Measurements from ENCODE around the gene KCNQ5.

KCNQ5 gene

DNA sequence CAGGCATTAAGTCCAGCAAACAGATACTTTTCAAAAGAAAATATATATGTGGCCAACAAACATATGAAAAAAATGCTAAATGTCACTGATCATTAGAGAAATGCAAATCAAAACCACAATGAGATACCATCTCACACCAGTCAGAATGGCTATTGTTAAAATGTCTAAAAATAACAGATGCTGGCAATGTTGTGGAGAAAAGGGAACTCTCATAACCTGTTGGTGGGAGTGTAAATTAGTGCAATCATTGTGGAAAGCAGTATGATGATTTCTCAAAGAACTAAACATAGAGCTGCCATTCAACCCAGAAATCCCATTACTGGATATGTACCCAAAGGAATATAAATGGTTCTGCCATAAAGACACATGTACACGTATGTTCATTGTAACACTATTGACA lies 20.6 kb downstream of the KCNQ5 start:
- DNase-seq: no peak

GRCh38 chr6:72643214-72643613 lies 21.4 kb downstream of the KCNQ5 start:
- no peak for DNase-seq

- DNase-seq: no peak
Measured at GRCh38 chr6:72646604-72647485, 25.0 kb downstream of the KCNQ5 start.

- no peak for DNase-seq
Measured at GRCh38 chr6:72647489-72647888, 25.6 kb downstream of the KCNQ5 start.

DNA sequence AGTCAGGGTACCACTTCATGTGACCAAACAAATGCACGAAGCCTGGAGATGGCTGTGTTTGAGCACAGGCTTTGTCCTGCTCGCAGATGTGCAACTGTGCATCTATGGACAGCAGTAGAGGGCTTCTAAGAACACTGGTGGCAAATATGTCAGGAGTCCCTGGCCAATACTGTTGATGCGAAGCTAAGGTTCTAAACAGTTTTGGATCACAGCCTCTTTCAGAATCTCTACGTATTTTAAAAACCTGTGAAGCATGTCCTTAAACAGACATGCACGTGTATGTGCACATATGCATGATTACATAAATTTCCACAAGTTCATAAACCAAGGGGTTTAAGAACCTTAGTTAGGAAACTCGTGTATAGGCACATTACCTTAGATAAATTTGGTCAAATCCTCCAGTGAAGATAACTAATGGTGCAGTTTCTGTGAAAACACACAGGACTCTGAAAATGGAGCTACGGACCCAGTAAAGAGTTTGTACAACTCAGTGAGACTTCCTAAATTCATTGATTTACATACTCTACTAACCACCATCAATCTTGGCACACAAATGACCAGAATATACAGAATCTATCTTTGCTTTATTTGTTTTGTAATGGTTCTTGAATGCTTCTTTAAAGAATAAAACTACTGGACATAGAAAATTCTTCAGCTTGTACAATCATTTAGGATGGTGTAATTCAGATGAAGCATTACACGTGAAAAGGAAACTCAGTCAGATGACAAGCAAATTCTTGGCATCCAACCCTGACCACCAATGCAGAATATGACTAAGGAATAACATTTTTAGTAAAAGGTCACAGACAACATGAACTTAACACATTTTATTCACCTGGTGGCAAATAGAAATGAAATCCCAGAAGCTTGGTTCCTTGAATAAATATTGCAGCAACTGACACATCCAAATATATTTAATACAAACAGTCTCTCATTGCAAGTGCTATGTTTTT lies 27.4 kb downstream of the KCNQ5 start:
- DNase-seq: no peak

DNA sequence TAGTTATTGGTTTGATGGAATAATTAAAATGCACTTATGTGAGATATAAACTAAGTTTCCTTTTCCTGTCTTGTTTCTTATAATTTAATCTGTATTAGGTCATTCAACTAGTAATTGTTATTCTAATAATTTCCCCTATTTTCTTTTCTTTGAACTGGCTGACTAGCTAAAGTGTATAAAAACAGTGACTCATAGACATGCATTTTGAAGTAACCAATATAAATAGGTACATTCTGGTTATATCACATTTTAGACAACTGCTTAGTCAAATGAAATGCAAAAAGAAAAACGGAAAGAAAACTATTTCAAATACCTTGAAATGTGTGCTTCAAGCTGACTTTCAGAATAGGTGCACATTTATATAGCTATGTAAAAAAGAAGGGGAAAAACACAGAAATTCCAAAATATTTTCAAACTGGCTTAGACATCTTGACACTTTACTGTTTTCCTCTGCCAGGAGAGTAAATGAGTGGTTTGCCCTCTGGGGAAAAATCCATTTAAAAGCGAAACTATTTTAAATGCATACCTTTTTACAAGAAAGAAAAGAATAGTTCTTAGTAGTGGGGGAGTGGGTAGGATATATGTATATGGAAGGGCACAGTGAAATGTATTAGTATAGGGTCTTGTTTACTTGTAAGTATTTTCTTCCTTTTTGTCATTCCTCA lies 28.3 kb downstream of the KCNQ5 start:
- no peak for DNase-seq

DNA sequence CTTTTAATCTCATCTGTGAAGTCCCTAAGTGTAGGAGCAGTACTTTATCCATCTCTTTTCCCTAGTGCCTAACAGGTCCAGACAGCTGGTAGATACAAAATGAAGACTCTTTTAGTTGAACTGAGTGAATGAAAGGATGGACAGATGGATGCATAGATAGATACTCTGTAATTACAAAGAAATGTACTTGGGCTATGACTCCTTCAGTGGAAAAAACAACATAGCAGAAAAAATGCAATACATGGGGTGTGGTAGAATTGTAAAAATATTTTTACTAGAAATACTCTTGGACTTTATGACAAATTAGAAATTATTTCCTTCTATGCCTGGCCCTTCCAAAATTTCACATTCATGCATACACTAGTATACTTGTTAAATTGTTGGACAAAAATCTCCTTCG lies 29.3 kb downstream of the KCNQ5 start:
- DNase-seq: no peak

- DNase-seq: no peak
Measured at GRCh38 chr6:72651967-72652956, 30.4 kb downstream of the KCNQ5 start.

DNA sequence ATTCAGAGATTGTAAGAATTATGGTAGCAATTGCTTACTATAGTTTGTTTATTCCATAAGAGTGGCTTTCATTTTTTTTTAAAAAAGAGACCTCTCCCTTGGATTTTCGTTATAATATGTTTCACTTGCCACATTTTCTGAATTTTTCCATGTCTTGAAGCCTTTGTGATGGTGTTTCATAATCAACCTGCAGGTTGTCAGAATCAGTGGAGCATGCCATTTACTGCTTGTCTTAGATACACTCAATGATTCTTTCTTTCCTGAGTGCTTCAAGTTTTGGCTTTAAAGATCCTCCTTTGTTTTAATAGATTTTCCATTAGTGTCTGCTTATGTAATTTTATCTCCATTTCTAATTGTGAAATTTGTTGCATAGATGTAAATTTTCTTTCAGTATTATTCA lies 31.2 kb downstream of the KCNQ5 start:
- DNase-seq: no peak

DNA sequence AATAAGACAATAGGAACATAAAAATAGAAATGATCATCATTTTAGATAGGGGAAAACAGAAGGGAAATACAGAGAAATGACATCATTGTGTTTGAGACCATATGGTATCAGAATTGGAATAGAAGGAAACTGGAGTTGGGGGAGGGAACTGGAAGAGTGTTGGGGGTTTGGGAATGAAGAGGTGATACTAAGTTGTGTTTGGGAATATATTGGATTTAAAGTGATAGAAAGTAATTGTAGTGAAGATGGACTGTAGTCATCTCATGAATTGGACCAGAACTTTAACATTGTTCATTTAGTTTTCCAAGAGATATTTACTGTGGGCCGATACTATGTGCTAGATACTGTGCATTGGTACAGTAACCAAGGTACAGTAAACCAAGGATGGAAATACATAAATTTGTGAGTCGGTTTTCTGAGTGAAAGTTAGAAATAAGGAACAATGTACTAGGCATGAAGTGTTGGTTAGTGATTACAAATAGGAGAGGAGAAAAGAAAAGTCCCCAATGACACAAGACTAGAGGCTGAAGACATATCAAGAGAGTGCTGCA lies 32.3 kb downstream of the KCNQ5 start:
- DNase-seq: no peak

- DNase-seq: no peak
Measured at GRCh38 chr6:72657407-72658197, 35.7 kb downstream of the KCNQ5 start.

- no peak for DNase-seq
Measured at GRCh38 chr6:72659754-72660153, 37.9 kb downstream of the KCNQ5 start.

- no peak for DNase-seq
Measured at GRCh38 chr6:72661411-72661810, 39.5 kb downstream of the KCNQ5 start.

- no peak for DNase-seq
Measured at GRCh38 chr6:72665599-72665998, 43.7 kb downstream of the KCNQ5 start.

- no peak for DNase-seq
Measured at GRCh38 chr6:72669324-72669723, 47.5 kb downstream of the KCNQ5 start.

DNA sequence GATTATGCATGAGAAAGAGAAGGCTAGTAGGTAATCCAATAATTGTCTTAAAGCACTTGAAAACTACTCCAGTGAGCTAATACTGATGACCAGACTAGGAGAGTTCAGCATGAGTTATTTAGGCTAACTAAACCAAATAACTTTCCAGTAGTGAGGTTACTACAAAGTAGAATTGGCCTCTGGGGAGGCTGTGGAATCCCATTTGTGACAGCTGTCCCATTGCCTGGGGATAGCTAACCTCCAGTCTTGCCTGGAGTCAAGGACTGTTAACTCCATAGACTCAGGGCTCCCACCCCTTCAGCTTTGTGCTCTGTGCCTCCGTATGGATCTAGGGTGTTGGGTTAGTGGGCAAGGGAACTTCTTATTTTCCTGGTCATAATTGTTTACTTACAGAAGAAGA lies 51.0 kb downstream of the KCNQ5 start:
- DNase-seq: no peak

DNA sequence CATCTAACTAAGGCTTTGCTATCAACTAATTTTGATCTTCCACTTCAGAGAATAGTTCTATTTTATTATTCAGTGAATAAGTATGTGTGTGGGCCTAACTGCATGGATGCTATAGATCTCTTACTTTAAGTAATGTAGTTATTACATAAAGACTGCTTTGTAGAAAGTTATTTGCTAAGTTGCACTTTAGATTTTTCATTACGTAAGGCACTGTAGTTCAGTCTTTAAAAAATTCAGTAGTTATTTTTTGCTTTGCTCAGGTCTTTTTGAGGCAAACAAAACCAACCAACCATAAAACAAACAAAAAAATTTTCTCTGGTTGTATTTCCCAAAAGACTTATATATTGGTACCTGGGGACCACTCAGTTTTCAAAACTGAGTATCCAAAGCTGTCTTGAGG lies 53.0 kb downstream of the KCNQ5 start:
- DNase-seq: no peak

DNA sequence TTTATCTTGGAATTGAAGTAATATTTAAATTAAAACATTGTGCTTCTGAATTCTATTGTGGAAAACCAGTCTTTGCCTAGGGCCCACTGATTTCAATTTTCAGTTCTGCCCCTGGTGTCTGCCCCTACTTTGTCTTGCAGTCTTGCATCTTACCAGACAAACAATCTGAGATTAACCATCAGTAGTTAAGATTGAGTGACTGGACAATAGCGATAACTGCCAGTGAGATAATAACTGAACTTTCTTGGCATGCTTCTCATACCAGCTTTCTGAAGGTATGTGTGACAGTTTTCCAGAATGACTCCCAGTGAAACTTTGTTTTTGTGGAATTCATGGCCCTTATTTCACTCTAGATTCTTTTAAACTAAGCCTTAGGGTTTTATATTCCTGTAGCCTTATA lies 53.5 kb downstream of the KCNQ5 start:
- no peak for DNase-seq

- DNase-seq: no peak
Measured at GRCh38 chr6:72676995-72677394, 55.1 kb downstream of the KCNQ5 start.

GRCh38 chr6:72677740-72678139 lies 55.9 kb downstream of the KCNQ5 start:
- DNase-seq: no peak

DNA sequence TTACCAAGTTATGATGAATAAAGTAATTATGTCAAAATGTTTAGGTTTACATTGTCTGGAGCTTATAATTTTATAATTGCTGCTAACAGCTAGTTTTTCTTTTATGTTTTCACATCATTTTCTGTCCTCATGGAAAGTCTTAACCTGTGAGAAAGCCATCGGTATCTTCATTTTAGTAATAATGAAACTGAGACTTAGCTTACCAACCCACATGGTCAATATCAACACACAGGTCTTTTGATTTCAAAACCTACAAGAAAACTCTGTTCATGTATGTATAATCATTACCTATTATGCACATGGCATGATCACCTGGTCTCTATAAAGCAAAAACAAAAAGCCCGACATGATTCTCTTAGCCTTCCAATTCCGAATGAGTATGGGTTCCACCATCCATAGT lies 61.9 kb downstream of the KCNQ5 start:
- DNase-seq: no peak
